Stimulated activated naive CD8-positive, alpha-beta T cell treated with anti-CD3 and anti-CD28 coated beads, Interleukin-15, Interleukin-2, amounts not matched to agents 100 ng/mL and 50 ng/mL, for 24 hours (primary cell): ENCODE data around the gene VPS11.

Experiments
- H3K27ac Mint-ChIP-seq: one replicate; pipeline ENCODE4 v1.8.0; 2021; ENCODE audit warnings: mild to moderate bottlenecking, mixed read lengths
- H3K27me3 Mint-ChIP-seq: one replicate; pipeline ENCODE4 v1.8.0; 2021; ENCODE audit warnings: mixed read lengths
- H3K36me3 Mint-ChIP-seq: one replicate; pipeline ENCODE4 v1.8.0; 2021; ENCODE audit warnings: low read depth, mixed read lengths
- H3K4me1 Mint-ChIP-seq: one replicate; pipeline ENCODE4 v1.8.0; 2021; ENCODE audit warnings: low read depth, mixed read lengths
- H3K4me3 Mint-ChIP-seq: one replicate; pipeline ENCODE4 v1.8.0; 2021; ENCODE audit warnings: mild to moderate bottlenecking, mixed read lengths
- H3K9me3 Mint-ChIP-seq: one replicate; pipeline ENCODE4 v1.8.0; 2021; ENCODE audit warnings: mixed read lengths

The VPS11 gene

GRCh38 chr11:119084663-119085436 is 17.2 kb downstream of the VPS11 start, which contains the start of gene HMBS:
HMBS (plus strand) TSS chr11:119084881; CDS start chr11:119085034, 153 bp downstream.
- Mint-ChIP-seq H3K9me3 (no peaks in the 10 kb centered on the region), H3K27ac (peak within 1 kb of the TSS; percentile 96), H3K4me1 (peaks cover 30% of the 10 kb centered on the region), H3K36me3 (peaks cover 20% of the 10 kb centered on the region), H3K4me3 (peak within 1 kb of the TSS; percentile 98), H3K27me3 (no peaks in the 10 kb centered on the region)

- Mint-ChIP-seq H3K36me3 (peaks cover 20% of the 10 kb centered on the region), H3K27me3 (no peaks in the 10 kb centered on the region), H3K4me3 (peak overlapping the region; percentile 98), H3K4me1 (peaks cover 30% of the 10 kb centered on the region), H3K27ac (peak overlapping the region; percentile 96), H3K9me3 (no peaks in the 10 kb centered on the region)
Observed at GRCh38 chr11:119085437-119085847, 17.8 kb downstream of the VPS11 start.

DNA sequence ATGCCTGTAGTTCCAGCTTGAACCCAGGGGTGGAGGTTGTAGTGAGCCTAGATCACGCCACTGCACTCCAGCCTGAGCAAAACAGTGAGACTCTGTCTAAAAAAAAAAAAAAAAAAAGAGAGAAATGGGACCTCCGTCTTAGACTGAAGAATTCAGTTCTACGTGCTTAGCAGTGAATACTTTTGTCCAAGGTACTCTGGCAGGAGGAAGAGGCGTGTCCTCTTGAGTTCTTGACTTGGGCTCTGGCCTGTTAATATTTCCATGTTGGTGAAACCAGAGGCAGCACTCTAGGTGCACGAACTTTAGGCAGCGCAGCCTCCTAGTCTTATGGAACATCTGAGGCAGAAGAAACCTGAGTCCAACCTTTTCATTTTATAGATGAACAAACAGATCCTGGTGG is 19.5 kb downstream of the VPS11 start:
- H3K4me1 Mint-ChIP-seq = peaks cover 35% of the 10 kb centered on the region
- H3K9me3 Mint-ChIP-seq = no peaks in the 10 kb centered on the region
- H3K27me3 Mint-ChIP-seq = no peaks in the 10 kb centered on the region
- peaks cover 9% of the 10 kb centered on the region for H3K36me3 Mint-ChIP-seq
- H3K27ac Mint-ChIP-seq = peak overlapping the region; percentile 9
- H3K4me3 Mint-ChIP-seq = peak overlapping the region; percentile 18

GRCh38 chr11:119087747-119088241 is 20.2 kb downstream of the VPS11 start:
- no peak overlapping the region for H3K4me3 Mint-ChIP-seq
- H3K36me3 Mint-ChIP-seq = peaks cover 13% of the 10 kb centered on the region
- H3K9me3 Mint-ChIP-seq = no peaks in the 10 kb centered on the region
- no peaks in the 10 kb centered on the region for H3K27me3 Mint-ChIP-seq
- no peak overlapping the region for H3K27ac Mint-ChIP-seq
- H3K4me1 Mint-ChIP-seq = peaks cover 42% of the 10 kb centered on the region

- peaks cover 17% of the 10 kb centered on the region for H3K36me3 Mint-ChIP-seq
- peaks cover 48% of the 10 kb centered on the region for H3K4me1 Mint-ChIP-seq
- H3K4me3 Mint-ChIP-seq = no peak overlapping the region
- H3K27ac Mint-ChIP-seq = no peak overlapping the region
- H3K9me3 Mint-ChIP-seq = no peaks in the 10 kb centered on the region
- H3K27me3 Mint-ChIP-seq = no peaks in the 10 kb centered on the region
Observed at GRCh38 chr11:119088406-119088805, 20.8 kb downstream of the VPS11 start.

DNA sequence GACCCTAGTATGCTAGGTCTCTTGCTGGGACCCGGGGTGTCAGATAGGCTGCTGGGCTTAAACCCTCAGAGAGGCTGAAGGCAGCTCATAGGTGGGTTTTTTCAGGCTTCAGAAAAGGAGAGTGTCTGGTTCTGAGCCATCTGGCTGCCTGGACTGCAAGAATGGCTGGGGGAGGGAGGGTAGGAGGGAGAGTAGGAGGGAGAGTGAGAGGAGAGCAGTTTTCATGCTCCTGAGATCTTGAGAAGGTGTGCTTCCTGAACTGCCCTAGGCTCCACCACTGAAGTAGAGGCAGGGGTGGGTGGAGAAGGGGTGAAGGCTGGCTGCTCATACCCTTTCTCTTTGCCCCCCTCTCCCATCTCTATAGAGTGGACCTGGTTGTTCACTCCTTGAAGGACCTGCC is 21.7 kb downstream of the VPS11 start:
- H3K4me1 Mint-ChIP-seq = peaks cover 52% of the 10 kb centered on the region
- no peak overlapping the region for H3K27ac Mint-ChIP-seq
- H3K36me3 Mint-ChIP-seq = peaks cover 25% of the 10 kb centered on the region
- no peaks in the 10 kb centered on the region for H3K27me3 Mint-ChIP-seq
- H3K9me3 Mint-ChIP-seq = no peaks in the 10 kb centered on the region
- no peak overlapping the region for H3K4me3 Mint-ChIP-seq

DNA sequence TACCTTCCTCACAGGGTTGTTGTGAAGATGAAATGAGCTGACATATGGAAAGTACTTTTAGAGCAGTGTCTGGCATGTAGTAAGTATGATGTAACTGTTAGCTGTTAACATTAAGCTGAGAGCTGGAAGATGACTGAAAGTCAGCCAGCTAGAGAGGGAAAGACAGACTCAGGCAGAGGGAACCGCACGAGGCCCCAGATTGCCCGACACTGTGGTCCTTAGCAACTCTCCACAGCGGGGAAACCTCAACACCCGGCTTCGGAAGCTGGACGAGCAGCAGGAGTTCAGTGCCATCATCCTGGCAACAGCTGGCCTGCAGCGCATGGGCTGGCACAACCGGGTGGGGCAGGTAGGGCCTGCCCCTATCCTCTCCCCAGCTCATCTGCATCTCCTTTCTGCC is 23.6 kb downstream of the VPS11 start:
- Mint-ChIP-seq H3K4me3 (no peak overlapping the region), H3K27me3 (no peaks in the 10 kb centered on the region), H3K27ac (no peak overlapping the region), H3K4me1 (peaks cover 47% of the 10 kb centered on the region), H3K36me3 (peaks cover 30% of the 10 kb centered on the region), H3K9me3 (no peaks in the 10 kb centered on the region)

GRCh38 chr11:119091966-119092879 is 24.6 kb downstream of the VPS11 start:
- H3K27ac Mint-ChIP-seq = peak overlapping the region; percentile 60
- H3K4me3 Mint-ChIP-seq = peak overlapping the region; percentile 92
- no peaks in the 10 kb centered on the region for H3K9me3 Mint-ChIP-seq
- H3K4me1 Mint-ChIP-seq = peaks cover 43% of the 10 kb centered on the region
- peaks cover 39% of the 10 kb centered on the region for H3K36me3 Mint-ChIP-seq
- no peaks in the 10 kb centered on the region for H3K27me3 Mint-ChIP-seq

- Mint-ChIP-seq H3K4me1 (peaks cover 37% of the 10 kb centered on the region), H3K4me3 (peak overlapping the region; percentile 92), H3K36me3 (peaks cover 48% of the 10 kb centered on the region), H3K27ac (peak overlapping the region; percentile 82), H3K27me3 (no peaks in the 10 kb centered on the region), H3K9me3 (no peaks in the 10 kb centered on the region)
Observed at GRCh38 chr11:119092880-119093842, 25.5 kb downstream of the VPS11 start.

GRCh38 chr11:119093942-119094815 is 26.6 kb downstream of the VPS11 start:
- Mint-ChIP-seq H3K36me3 (peaks cover 58% of the 10 kb centered on the region), H3K9me3 (no peaks in the 10 kb centered on the region), H3K27ac (peak overlapping the region; percentile 94), H3K4me3 (peak overlapping the region; percentile 92), H3K27me3 (no peaks in the 10 kb centered on the region), H3K4me1 (peaks cover 42% of the 10 kb centered on the region)

DNA sequence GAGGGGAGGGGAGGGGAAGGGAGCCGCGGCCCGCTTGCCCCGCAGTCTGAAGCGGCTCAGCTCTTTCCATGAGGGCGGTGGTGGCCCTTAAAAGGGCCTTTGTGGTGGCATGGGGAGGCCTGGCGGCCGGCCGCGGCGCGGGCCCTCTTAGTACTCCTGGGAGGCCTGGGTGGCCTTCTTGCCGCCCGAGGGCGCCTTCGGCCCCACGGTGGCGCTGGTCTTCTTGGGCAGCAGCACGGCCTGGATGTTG is 27.1 kb downstream of the VPS11 start:
- peaks cover 44% of the 10 kb centered on the region for H3K4me1 Mint-ChIP-seq
- H3K27me3 Mint-ChIP-seq = no peaks in the 10 kb centered on the region
- H3K27ac Mint-ChIP-seq = peak overlapping the region; percentile 94
- peaks cover 61% of the 10 kb centered on the region for H3K36me3 Mint-ChIP-seq
- H3K9me3 Mint-ChIP-seq = no peaks in the 10 kb centered on the region
- H3K4me3 Mint-ChIP-seq = peak overlapping the region; percentile 92

DNA sequence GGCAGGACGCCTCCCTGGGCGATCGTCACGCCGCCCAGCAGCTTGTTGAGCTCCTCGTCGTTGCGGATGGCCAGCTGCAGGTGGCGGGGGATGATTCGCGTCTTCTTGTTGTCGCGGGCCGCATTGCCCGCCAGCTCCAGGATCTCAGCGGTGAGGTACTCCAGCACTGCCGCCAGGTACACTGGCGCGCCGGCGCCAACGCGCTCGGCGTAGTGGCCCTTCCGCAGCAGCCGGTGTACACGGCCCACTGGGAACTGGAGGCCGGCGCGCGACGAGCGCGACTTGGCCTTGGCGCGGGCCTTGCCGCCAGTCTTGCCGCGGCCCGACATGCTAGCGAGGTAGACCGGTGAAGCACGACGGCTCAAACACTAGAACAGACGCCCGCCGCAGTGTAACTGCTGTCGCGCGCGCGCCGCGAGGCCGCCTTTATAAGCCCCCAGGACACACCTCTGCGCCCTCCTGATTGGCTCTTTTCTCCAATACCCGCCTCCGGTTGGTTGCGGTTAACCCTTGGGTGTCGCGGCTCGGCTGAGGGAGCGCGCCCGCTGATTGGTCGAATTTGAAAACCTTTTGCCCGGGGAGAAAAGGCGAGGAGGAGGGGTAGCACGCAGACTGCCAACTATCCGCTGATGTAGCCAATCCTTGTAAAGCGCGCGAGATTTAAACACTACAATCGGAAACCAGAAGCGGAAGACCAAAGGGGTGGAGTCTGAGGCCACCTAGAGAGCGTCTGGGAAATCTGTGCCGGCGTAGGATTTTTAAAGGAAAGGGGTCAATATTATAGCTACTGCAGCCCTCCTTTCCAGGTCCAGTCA is 27.7 kb downstream of the VPS11 start:
- H3K27ac Mint-ChIP-seq = peak overlapping the region; percentile 94
- peak overlapping the region; percentile 92 for H3K4me3 Mint-ChIP-seq
- peaks cover 49% of the 10 kb centered on the region for H3K4me1 Mint-ChIP-seq
- no peaks in the 10 kb centered on the region for H3K27me3 Mint-ChIP-seq
- peaks cover 64% of the 10 kb centered on the region for H3K36me3 Mint-ChIP-seq
- H3K9me3 Mint-ChIP-seq = no peaks in the 10 kb centered on the region

- Mint-ChIP-seq H3K27ac (peak overlapping the region; percentile 46), H3K4me3 (peak overlapping the region; percentile 88), H3K9me3 (no peaks in the 10 kb centered on the region), H3K36me3 (peaks cover 45% of the 10 kb centered on the region), H3K4me1 (peaks cover 48% of the 10 kb centered on the region), H3K27me3 (no peaks in the 10 kb centered on the region)
Observed at GRCh38 chr11:119099711-119100110, 32.1 kb downstream of the VPS11 start.
